Endodermal cell (in vitro differentiated cells): ENCODE data around the gene PRKCA. TPM values are rescaled to one million over a fixed set of nuclear protein-coding genes. Genes with fewer than 3 reads are reported as not detected.

Experiments
- DNase-seq: peaks from one replicate; pipeline ENCODE4 v3.0.0-alpha.2; 2017
- H3K27ac ChIP-seq: 2 replicates; pipeline ENCODE4 v1.5.1; 2013; ENCODE audit warnings: mild to moderate bottlenecking, low read depth, low read length, moderate library complexity
- H3K27me3 ChIP-seq: 2 replicates; pipeline ENCODE4 v1.6.1; 2013; ENCODE audit warnings: mild to moderate bottlenecking, low read length, moderate library complexity; ENCODE audit not compliant: insufficient read depth, control insufficient read depth, poor library complexity, severe bottlenecking
- H3K36me3 ChIP-seq: 2 replicates; pipeline ENCODE4 v1.7.0; 2013; ENCODE audit warnings: mild to moderate bottlenecking, low read length, moderate library complexity; ENCODE audit not compliant: control insufficient read depth, insufficient read depth
- H3K4me1 ChIP-seq: one replicate; pipeline ENCODE4 v1.7.0; 2013; ENCODE audit warnings: low read length; ENCODE audit not compliant: control insufficient read depth, insufficient read depth
- H3K4me3 ChIP-seq: 2 replicates; pipeline ENCODE4 v1.5.1; 2013; ENCODE audit warnings: mild to moderate bottlenecking, low read length, moderate library complexity
- H3K9ac ChIP-seq: 2 replicates; pipeline ENCODE4 v1.6.1; 2013; ENCODE audit warnings: mild to moderate bottlenecking, low read length, moderate library complexity; ENCODE audit not compliant: poor library complexity, severe bottlenecking; ENCODE audit errors: extremely low read depth
- H3K9me3 ChIP-seq: 2 replicates; pipeline ENCODE4 v1.6.1; 2013; ENCODE audit warnings: mild to moderate bottlenecking, low read length, moderate library complexity; ENCODE audit not compliant: control insufficient read depth
- H3K27ac Mint-ChIP-seq: 2 replicates; pipeline ENCODE4 v1.8.0; 2020; ENCODE audit warnings: mixed read lengths
- H3K27me3 Mint-ChIP-seq: 2 replicates; pipeline ENCODE4 v1.8.0; 2021; ENCODE audit warnings: mild to moderate bottlenecking, mixed read lengths; ENCODE audit not compliant: insufficient read depth
- H3K36me3 Mint-ChIP-seq: 2 replicates; pipeline ENCODE4 v1.8.0; 2020; ENCODE audit warnings: low read depth, mixed read lengths
- H3K4me1 Mint-ChIP-seq: 2 replicates; pipeline ENCODE4 v1.8.0; 2020; ENCODE audit warnings: mixed read lengths
- H3K4me3 Mint-ChIP-seq: 2 replicates; pipeline ENCODE4 v1.8.0; 2020; ENCODE audit warnings: mild to moderate bottlenecking, moderate library complexity, mixed read lengths
- H3K9me3 Mint-ChIP-seq: 2 replicates; pipeline ENCODE4 v1.8.0; 2020; ENCODE audit warnings: mild to moderate bottlenecking, mixed read lengths
- WGBS, 2 experiments: methylation state at CpG; one replicate each; pipeline versions ENCODE4 v1.1.5 to v1.1.7; 2013; ENCODE audit warnings: missing lambda C conversion rate in 2 of 2, mixed read lengths in 1 of 2; ENCODE audit not compliant: insufficient coverage in 1 of 2, insufficient read length in 1 of 2; 5-methylcytosine and 5-hydroxymethylcytosine counted together
- total RNA-seq, 2 donors: library from RNA; stranded (reverse); fragmentation: NEBNext Ultra II Directional in 1 of 2; extraction: Animal tissue kit (Norgen Biotek cat#: 25700) in 1 of 2; gene quantifications; 2 replicates in 1 of 2; 3 replicates in 1 of 2; pipeline ENCODE4 v1.2.1, GENCODE V29; 2021
- TF ChIP-seq, protein P1 (sequence below): fragments of 200-600 bp; sonication (generic); conservative IDR thresholded peaks from 2 replicates; pipeline ENCODE4 v1.5.0; 2021; ENCODE audit warnings: antibody characterized with exemption, mild to moderate bottlenecking

The PRKCA gene
- total RNA-seq, 2 donors from 2014 or later, result 8.7 to 14.6 TPM

DNA sequence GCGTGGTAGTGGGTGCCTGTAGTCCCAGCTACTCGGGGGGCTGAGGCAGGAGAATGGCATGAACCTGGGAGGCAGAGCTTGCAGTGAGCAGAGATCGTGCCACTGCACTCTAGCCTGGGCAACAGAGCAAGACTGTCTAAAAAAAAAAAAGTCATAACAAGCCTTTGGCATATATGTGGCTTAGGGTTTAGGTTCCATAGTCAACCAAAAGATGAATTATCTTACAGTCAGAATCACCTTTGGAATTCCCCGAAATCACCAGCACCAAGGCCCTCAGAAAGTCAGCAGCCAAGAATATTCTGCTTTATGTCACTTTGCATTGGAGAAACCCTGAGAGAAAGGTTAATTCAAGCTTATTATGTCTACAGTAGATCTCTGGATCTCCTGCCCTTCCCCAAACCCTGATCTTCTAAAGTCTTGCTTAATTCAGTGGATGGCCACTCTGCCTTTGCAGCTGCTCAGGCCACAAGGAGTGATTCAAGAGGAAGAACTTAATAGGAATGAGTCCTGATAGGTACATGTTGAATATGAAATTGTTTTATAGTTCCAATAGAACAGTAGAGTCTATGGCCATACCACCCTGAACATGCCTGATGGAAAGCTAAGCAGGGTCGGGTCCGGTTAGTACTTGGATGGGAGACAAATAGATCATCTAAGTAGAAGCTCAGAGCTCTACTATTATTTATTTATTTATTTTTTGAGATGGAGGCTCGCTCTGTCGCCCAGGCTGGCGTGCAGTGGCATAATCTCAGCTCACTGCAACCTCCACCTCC, 336.5 kb downstream of the PRKCA start:
- Mint-ChIP-seq H3K4me3 (no peak overlapping the region), H3K27ac (no peak overlapping the region), H3K9me3 (no peaks in the 10 kb centered on the region), H3K27me3 (no peaks in the 10 kb centered on the region), H3K4me1 (no peaks in the 10 kb centered on the region), H3K36me3 (peaks cover 3% of the 10 kb centered on the region)
- Histone ChIP-seq H3K9ac (no peak overlapping the region), H3K4me1 (no peaks in the 10 kb centered on the region), H3K9me3 (no peaks in the 10 kb centered on the region), H3K4me3 (no peak overlapping the region), H3K36me3 (no peaks in the 10 kb centered on the region), H3K27ac (no peak overlapping the region), H3K27me3 (no peaks in the 10 kb centered on the region)
- DNase-seq, result no peak
- TF ChIP-seq, protein P1, sequence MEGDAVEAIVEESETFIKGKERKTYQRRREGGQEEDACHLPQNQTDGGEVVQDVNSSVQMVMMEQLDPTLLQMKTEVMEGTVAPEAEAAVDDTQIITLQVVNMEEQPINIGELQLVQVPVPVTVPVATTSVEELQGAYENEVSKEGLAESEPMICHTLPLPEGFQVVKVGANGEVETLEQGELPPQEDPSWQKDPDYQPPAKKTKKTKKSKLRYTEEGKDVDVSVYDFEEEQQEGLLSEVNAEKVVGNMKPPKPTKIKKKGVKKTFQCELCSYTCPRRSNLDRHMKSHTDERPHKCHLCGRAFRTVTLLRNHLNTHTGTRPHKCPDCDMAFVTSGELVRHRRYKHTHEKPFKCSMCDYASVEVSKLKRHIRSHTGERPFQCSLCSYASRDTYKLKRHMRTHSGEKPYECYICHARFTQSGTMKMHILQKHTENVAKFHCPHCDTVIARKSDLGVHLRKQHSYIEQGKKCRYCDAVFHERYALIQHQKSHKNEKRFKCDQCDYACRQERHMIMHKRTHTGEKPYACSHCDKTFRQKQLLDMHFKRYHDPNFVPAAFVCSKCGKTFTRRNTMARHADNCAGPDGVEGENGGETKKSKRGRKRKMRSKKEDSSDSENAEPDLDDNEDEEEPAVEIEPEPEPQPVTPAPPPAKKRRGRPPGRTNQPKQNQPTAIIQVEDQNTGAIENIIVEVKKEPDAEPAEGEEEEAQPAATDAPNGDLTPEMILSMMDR, result no peak
- WGBS, 2 experiments, result 95% methylated on average over 5 to 9 of the region's 9 CpGs

GRCh38 chr17:66643815-66644710, 341.6 kb downstream of the PRKCA start:
- 84 to 86% methylated on average over 6 to 11 of the region's 11 CpGs for WGBS, 2 experiments
- H3K4me3 ChIP-seq, result no peak overlapping the region
- Mint-ChIP-seq H3K27me3 (no peaks in the 10 kb centered on the region), H3K36me3 (peaks cover 3% of the 10 kb centered on the region), H3K27ac (no peak overlapping the region), H3K4me1 (no peaks in the 10 kb centered on the region), H3K4me3 (no peak overlapping the region), H3K9me3 (no peaks in the 10 kb centered on the region)
- H3K4me1 ChIP-seq, result no peaks in the 10 kb centered on the region
- TF ChIP-seq, protein P1, result no peak
- no peaks in the 10 kb centered on the region for H3K36me3 ChIP-seq
- H3K27ac ChIP-seq, result no peak overlapping the region
- H3K27me3 ChIP-seq, result no peaks in the 10 kb centered on the region
- H3K9me3 ChIP-seq, result no peaks in the 10 kb centered on the region
- H3K9ac ChIP-seq, result no peak overlapping the region
- no peak for DNase-seq

DNA sequence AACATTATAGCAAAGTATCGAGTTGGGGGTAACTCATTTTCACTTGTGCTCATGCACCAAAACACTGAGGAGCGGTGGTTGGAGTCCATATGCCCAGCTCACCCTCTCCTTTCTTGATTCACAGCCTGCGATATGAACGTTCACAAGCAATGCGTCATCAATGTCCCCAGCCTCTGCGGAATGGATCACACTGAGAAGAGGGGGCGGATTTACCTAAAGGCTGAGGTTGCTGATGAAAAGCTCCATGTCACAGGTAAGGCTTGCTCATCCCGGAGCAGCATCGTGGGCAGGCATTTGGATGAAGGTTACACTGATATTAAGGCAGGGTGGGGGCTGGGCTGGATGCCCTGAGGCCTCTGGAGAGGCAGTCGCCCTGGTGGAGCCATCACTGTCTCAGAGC, 342.8 kb downstream of the PRKCA start:
- no peak for DNase-seq
- Mint-ChIP-seq H3K4me1 (peaks cover 2% of the 10 kb centered on the region), H3K9me3 (no peaks in the 10 kb centered on the region), H3K27me3 (no peaks in the 10 kb centered on the region), H3K27ac (no peak overlapping the region), H3K4me3 (no peak overlapping the region), H3K36me3 (peaks cover 3% of the 10 kb centered on the region)
- H3K36me3 ChIP-seq, result no peaks in the 10 kb centered on the region
- TF ChIP-seq, protein P1, result no peak
- 94 to 97% methylated on average over 6 to 10 of the region's 10 CpGs for WGBS, 2 experiments
- no peaks in the 10 kb centered on the region for H3K9me3 ChIP-seq
- no peak overlapping the region for H3K27ac ChIP-seq
- H3K27me3 ChIP-seq, result no peaks in the 10 kb centered on the region
- H3K4me3 ChIP-seq, result no peak overlapping the region
- no peaks in the 10 kb centered on the region for H3K4me1 ChIP-seq
- H3K9ac ChIP-seq, result no peak overlapping the region
